SU-DHL-6 (cell line): ENCODE data around the gene NTM.

Experiments
- EZH2phosphoT487 ChIP-seq: fragments of 200-600 bp; sonication (generic), shearing (Covaris generic); conservative IDR thresholded peaks from 2 replicates; pipeline ENCODE4 v1.6.1; 2018; ENCODE audit warnings: mild to moderate bottlenecking, antibody characterized with exemption, low read length, moderate library complexity, mixed read lengths
- TF ChIP-seq, protein P1 (sequence below): fragments of 200-600 bp; sonication (generic); IDR thresholded peaks from one replicate; pipeline ENCODE4 v1.5.1; 2017; ENCODE audit warnings: antibody characterized with exemption, mild to moderate bottlenecking, low read length, moderate library complexity; ENCODE audit not compliant: insufficient read depth, poor library complexity, severe bottlenecking

DNA sequence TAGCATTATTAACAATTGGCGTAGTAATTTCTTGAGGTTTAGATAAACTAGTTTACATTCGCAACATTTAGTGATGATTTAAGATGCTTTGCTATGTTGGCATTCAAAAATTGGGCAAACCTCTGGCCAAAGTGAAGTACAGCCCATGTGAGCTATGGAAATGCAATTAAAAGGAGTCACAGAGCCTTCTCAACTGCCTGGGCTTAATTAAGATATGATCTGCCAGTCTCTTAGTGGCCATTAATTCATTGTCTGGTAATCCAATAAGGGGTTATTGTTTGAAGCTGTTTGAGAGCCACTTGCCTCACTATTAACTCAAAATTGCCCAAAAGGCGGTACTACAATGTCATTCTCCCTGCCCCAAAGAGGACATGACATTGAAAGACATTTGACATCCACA lies 608.9 kb downstream of the NTM start:
- TF ChIP-seq, protein P1, sequence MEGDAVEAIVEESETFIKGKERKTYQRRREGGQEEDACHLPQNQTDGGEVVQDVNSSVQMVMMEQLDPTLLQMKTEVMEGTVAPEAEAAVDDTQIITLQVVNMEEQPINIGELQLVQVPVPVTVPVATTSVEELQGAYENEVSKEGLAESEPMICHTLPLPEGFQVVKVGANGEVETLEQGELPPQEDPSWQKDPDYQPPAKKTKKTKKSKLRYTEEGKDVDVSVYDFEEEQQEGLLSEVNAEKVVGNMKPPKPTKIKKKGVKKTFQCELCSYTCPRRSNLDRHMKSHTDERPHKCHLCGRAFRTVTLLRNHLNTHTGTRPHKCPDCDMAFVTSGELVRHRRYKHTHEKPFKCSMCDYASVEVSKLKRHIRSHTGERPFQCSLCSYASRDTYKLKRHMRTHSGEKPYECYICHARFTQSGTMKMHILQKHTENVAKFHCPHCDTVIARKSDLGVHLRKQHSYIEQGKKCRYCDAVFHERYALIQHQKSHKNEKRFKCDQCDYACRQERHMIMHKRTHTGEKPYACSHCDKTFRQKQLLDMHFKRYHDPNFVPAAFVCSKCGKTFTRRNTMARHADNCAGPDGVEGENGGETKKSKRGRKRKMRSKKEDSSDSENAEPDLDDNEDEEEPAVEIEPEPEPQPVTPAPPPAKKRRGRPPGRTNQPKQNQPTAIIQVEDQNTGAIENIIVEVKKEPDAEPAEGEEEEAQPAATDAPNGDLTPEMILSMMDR, result no peak
- TF ChIP-seq EZH2phosphoT487, result no peak
